Middle frontal gyrus (tissue), 1 donor: ENCODE results near the gene C1orf146.
"Not testable (repeated sequence)": the region's sequence is repeated elsewhere in the genome, so short reads cannot be mapped to it uniquely, and the experiment has no call there.

Source experiments
- DNase-seq: peaks from one replicate; pipeline ENCODE4 v3.0.0-alpha.2; 2015; ENCODE audit warnings: low spot score; ENCODE audit errors: extremely low spot score

The C1orf146 gene

GRCh38 chr1:92273039-92273438, 55.3 kb downstream of the C1orf146 start:
- DNase-seq: no peak

- DNase-seq: no peak
Measured at GRCh38 chr1:92274939-92275338, 57.2 kb downstream of the C1orf146 start.

- no peak for DNase-seq
Measured at GRCh38 chr1:92276082-92276481, 58.4 kb downstream of the C1orf146 start.

GRCh38 chr1:92277105-92277723, 59.5 kb downstream of the C1orf146 start:
- no peak for DNase-seq

GRCh38 chr1:92279781-92280180, 62.1 kb downstream of the C1orf146 start:
- DNase-seq: not testable (repeated sequence)

GRCh38 chr1:92281411-92281810, 63.7 kb downstream of the C1orf146 start:
- DNase-seq: not testable (repeated sequence)

- DNase-seq: no peak
Measured at GRCh38 chr1:92291372-92291999, 73.8 kb downstream of the C1orf146 start.
